GM18520 (cell line): ENCODE results near the gene PAGR1.
"Not testable (repeated sequence)": the region's sequence is repeated elsewhere in the genome, so short reads cannot be mapped to it uniquely, and the experiment has no call there.

Source experiments
- ATAC-seq: cut with Tn5 transposase; IDR thresholded peaks from one replicate; pipeline ENCODE4 v1.9.1; 2021; ENCODE audit not compliant: unreplicated experiment

PAGR1 gene

DNA sequence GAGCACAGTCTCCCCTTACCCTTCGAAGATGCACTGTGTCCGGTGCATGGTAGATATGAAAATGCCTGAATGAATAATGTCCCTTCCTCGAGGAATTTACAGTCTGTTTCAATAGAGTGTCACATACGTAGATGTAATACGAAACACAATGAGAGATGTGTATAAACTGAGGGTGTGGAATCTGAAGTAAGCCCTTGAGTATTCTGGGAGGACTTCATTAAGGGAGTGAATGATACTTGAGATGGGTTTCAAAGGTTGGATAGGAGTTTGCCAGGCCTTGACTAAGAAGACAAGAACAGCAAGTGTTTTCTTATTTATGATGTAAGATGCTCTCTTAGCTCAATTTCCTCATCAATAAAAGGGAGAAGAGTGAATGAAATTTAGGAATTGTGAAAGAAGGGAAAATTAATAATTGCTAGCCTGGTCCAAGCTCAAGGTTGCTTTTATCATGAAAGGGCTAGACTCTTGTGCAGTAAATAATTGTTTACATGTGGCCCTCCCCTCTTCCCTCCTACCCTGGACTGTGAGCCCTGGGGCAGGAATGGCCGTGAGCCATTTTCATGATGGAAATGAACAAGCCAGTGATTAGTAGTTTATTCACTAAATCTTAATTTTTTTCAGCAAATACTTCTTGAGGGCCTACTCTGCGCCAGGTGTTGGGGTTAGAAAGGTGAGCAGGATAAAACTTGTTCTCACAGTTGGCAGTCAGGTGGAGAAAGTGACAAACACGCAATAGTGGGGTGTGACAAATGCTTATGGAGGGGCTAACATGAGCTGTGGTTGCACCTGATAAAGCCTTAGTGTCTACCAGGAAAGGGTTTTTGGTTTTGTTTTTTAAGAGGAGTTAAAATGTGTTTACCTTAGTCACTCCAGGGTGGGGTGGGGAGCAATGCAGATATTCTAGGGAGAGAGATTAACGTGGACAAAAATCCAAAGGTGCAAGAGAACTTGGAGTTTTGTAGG is 23.8 kb upstream of the PAGR1 start:
- ATAC-seq = no peak

DNA sequence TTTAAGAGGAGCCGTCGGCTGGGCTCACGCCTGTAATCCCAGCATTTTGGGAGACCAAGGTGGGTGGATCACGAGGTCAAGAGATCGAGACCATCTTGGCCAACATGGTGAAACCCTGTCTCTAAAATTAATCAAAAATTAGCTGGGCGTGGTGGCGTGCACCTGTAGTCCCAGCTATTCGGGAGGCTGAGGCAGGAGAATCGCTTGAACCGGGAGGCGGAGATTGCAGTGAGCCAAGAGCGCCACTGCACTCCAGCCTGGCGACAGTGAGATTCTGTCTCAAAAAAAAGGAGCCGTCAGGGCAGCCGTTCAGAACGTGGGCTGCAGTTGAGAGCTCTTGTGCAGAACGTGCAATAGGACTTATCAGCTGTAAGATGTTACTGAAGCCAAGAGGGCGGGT is 22.8 kb upstream of the PAGR1 start:
- not testable (repeated sequence) for ATAC-seq

DNA sequence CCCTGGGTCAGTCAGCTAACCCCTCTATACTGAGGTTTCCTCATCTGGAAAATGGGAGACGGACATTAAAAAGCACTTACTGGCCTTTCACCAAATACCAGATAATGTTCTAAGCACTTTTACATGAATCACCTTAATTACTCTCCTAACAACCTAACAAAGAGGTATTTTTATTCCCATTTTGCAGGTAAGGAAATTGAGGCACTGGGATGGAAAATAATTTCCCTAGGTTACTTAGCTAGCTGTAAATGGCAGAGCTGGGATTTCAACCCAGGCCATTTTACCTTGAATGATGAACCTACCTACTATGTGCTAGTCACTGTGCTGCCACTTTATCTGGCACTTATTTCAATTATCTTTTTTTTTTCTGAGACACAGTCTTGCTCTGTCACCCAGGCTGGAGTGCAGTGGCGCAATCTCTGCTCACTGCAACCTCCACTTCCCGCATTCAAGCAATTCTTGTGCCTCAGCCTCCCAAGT is 21.7 kb upstream of the PAGR1 start:
- ATAC-seq = no peak

DNA sequence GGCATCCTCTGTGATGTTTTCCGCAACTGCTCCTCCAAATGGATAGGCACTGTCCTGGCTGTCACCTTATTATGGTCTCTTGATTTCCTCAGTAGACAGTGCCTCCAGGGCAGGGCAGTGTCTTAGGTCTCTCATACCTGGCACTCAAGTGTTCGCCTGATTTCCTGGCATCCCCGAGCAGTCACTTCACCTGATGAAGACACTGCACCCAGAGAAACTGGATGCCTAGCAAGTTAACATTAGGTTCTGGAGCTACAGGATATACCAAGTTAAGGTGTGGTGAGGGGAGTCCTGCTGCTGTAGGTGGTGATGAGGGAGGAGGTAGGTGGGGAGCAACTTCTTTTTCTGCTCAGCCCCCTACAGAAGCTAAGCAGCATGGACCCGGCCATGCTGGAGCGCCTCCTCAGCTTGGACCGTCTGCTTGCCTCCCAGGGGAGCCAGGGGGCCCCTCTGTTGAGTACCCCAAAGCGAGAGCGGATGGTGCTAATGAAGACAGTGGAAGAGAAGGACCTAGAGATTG is 13.5 kb upstream of the PAGR1 start:
- ATAC-seq = no peak

DNA sequence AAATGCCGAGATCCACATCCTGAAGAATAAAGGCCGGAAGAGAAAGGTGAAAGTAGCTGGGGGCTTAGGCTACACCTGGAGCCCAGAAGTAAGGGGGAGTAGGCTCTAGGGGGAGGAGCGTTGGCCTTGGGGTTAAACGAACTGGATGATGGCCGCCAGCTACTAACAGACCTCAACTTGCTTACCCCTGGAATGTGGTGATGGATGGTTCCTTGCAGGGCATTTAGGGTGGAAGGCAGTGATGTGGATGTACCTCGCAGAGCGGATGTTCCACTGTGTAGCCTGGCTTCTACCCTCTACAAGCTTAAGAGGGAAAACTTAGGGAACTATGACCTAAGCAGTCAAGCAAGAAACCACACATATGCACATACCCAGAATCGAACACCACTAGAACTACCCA is 11.9 kb upstream of the PAGR1 start:
- ATAC-seq = no peak

DNA sequence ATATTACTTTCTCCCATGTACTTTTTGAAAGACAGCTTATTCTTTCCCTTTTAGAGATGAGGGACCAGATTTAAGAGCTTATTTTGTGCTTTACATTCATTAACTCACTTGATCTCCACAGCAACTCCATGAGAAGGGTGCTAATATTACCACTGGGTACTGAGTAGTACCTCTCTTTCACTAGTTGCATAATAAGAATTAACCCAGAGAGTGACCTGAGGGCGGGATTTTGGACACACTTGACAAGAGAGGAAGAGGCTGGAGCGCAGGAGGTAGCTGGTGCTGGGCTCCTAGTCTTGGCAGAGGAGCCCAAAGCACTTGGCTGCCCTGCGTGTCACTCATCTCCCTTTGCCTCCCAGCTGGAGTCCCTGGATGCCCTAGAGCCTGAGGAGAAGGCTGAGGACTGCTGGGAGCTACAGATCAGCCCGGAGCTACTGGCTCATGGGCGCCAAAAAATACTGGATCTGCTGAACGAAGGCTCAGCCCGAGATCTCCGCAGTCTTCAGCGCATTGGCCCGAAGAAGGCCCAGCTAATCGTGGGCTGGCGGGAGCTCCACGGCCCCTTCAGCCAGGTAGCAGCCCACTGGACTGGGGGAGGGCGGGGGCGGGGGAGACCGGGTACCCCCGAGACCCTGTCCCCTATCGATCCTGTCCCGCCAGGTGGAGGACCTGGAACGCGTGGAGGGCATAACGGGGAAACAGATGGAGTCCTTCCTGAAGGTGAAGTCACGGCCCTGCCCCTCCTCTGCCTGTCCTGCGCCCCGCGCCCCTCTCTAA is 11.3 kb upstream of the PAGR1 start:
- no peak for ATAC-seq

DNA sequence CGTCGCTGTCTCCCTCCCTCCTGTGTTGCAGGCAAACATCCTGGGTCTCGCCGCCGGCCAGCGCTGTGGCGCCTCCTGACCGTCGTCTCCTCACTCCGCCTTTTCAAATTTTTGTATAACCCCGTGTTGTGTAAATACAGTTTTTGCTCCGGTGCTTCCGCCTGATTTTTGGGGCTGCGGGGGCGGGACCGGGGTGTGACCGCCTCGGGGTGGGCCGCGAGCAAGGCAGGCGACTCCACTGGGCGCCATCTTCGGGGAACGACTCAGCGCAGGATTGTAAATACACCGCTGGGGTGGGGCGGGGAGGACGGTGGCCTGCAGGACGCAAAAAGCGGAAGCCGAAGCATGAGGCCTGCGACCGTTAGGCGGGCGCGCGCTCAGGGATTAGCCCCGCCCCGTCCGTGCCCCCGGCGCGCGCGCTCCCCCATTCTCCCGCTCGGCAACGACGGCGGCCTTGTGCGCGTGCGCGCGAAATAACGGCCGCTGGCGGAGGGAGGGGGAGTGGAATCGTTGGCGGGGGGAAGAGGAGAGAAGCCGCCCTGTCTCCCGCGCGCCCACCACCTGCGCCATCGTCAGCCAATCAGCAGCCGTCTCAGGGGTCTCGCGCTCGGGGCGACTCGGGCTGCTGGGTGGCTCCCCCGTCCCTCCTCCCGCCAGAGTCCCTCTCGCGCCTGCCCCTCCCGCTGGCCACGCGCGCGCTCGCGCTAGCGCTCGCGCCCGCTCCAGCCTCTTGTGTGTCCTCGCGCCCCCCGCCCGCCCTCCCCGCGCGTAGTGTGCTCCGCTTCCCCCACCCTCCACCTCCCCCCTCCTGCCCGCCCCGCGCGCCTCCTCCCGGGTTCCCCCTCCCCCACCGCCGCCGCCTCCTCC is 10.5 kb upstream of the PAGR1 start:
- ATAC-seq = peak; percentile 47

DNA sequence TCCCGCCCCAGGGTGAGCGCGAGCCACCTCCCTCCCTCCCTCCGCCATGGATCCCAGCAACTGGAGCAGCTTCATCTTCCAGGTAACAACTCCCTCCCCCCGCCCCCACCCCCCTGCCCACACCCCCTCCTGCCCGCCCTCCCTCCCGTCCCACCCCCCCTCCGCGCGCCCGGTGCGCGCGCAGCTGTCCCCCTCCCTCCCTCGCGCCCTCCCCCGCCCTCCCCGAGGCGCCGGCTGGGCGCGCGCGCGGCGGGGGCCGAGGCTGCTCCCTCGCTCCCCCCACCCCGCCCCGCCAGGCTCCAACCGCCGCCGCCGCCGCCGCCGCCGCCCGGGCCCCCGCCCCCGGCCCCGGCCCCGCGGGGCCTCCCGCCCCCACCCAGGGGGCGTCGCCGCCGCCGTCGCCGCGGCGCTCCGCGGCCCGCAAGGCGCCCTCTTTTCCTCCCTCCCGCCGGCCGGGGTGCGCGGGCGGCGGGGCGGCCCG is 9.8 kb upstream of the PAGR1 start, which contains the start of gene MAZ:
TSS of gene MAZ (plus strand) at position 431 of the 481 bp plus-strand sequence. CDS start 173 bp downstream, outside the sequence.
- ATAC-seq = no peak

DNA sequence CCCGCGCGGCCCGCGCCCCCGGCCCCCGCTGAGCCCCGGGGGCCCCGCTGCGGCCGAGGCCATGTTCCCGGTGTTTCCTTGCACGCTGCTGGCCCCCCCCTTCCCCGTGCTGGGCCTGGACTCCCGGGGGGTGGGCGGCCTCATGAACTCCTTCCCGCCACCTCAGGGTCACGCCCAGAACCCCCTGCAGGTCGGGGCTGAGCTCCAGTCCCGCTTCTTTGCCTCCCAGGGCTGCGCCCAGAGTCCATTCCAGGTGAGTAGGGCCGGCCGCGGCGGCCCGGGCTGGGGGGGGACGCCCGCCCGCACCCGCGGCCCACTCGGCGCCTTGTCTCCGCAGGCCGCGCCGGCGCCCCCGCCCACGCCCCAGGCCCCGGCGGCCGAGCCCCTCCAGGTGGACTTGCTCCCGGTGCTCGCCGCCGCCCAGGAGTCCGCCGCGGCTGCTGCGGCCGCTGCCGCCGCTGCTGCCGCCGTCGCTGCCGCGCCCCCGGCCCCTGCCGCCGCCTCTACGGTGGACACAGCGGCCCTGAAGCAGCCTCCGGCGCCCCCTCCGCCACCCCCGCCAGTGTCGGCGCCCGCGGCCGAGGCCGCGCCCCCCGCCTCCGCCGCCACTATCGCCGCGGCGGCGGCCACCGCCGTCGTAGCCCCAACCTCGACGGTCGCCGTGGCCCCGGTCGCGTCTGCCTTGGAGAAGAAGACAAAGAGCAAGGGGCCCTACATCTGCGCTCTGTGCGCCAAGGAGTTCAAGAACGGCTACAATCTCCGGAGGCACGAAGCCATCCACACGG is 9.1 kb upstream of the PAGR1 start:
- no peak for ATAC-seq

DNA sequence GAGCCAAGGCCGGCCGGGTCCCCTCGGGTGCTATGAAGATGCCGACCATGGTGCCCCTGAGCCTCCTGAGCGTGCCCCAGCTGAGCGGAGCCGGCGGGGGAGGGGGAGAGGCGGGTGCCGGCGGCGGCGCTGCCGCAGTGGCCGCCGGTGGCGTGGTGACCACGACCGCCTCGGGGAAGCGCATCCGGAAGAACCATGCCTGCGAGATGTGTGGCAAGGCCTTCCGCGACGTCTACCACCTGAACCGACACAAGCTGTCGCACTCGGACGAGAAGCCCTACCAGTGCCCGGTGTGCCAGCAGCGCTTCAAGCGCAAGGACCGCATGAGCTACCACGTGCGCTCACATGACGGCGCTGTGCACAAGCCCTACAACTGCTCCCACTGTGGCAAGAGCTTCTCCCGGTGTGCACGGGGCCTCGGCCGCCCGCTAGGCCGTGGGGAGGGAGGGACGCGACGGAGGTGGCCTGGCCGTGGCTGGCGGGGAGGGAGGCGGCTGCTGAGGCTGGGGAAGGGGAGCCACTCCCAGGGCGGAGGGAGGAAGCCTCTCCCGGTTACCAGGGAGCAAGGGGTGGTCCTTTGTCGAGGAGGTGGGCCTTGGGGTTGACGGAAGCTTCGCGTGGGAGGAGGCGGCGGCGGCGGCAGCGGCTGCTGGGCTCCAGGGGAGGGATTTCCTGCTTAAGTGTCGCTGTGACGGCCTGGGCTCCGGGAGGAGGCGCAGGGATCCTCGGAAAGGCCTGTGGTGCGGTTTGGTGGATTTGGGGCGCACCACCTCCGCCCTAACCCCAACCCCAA is 8.3 kb upstream of the PAGR1 start:
- no peak for ATAC-seq

DNA sequence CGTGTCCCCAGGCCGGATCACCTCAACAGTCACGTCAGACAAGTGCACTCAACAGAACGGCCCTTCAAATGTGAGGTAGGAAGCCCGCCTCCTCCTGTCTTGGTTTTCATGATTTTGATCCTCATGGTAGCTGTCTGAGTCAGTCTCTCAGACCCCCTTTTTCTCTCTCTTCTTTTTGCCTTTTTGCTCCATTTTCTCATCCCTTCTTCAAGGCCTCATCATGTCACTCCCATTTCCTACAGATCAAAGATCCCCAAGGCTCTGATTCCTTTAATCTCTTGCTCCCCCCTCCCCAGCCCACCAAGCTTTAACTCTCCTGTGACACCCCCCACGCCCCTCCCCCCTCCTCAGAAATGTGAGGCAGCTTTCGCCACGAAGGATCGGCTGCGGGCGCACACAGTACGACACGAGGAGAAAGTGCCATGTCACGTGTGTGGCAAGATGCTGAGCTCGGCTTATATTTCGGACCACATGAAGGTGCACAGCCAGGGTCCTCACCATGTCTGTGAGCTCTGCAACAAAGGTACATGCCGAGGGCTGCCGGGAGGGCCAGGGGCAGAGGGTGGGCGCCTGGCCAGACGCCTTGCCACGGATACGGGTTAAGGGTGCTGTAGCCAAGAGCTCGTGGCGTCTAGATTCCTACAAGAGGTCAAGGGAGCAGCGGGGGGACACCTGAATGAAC is 7.6 kb upstream of the PAGR1 start:
- no peak for ATAC-seq

DNA sequence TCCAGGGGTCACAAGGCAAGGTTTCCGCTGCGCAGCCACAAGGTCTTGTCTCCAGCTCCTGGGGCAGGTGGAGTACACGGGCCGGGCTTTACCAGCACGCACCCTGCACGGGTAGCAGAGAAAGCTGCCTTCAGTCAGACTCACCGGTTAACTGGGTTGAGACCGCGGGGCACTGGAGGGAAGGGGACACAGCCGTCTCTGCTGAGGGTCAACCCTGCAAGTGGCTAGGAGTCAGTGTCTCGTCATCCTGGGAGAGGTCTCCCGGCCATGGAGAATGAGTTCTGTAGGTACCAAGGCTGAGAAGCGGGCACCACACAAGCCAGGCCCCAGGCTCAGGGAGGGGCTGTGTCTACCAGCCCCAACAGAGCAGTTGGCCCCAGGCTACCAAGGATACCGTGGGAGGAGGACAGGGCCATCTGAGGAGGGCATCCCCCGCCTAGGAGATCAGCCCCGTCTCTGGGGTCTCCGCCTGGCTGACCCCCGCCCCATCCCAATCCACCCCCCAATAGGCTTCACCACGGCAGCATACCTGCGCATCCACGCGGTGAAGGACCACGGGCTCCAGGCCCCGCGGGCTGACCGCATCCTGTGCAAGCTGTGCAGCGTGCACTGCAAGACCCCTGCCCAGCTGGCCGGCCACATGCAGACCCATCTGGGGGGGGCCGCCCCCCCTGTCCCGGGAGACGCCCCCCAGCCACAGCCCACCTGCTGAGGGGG is 6.8 kb upstream of the PAGR1 start:
- no peak for ATAC-seq

DNA sequence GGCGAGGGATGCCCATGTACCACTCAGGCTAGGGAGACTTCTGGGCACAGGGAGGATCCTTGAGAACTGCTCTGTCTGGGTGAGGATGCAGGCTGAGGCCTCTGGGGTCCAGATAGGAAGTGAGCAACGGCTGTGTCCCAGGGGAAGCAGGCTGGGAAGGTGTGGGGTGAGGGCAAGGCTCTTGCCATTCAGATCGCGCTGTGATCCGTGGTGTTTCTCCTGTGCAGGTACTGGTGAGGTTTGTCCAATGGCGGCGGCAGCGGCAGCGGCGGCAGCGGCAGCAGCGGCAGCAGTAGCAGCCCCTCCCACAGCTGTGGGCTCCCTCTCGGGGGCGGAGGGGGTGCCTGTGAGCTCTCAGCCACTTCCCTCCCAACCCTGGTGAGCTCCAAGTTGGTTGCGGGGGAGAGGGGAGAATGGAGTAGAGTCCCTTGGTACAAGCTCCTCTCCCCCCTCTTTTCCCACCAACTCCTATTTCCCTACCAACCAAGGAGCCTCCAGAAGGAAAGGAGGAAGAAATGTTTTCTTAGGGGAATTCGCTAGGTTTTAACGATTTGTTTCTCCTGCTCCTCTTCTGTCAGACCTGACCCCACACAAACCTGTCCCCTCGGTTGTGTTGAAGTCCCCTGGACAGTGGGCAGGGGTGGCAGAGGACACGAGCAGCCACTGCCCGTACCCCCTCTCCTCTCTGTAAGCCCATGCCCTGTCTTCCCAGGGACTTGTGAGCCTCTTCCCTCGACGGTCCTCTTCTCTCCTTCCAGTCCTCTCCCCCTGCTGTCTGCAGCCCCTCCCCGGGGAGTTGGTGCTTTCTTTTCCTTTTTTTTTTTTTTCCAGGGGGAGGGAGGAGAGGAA is 5.9 kb upstream of the PAGR1 start:
- no peak for ATAC-seq

DNA sequence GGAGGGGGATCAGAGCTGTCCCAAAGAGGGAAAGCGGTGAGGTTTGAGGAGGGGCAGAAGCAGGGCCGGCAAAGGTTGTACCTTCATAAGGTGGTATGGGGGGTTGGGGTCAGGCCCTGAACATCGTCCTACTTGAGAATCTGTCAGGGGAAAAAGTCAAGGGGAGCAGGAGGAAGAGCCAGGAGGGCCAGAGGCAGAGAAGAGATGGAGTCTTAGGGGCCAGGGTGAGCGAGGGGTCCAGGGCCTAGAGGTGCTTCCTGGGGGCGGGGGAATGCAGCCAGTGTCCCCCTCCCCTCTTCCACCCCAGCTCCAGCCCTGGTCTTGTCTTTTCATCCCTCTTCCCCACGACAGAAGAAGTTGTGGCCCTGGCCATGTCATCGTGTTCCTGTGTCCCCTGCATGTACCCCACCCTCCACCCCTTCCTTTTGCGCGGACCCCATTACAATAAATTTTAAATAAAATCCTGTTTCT is 5.2 kb upstream of the PAGR1 start:
- no peak for ATAC-seq

DNA sequence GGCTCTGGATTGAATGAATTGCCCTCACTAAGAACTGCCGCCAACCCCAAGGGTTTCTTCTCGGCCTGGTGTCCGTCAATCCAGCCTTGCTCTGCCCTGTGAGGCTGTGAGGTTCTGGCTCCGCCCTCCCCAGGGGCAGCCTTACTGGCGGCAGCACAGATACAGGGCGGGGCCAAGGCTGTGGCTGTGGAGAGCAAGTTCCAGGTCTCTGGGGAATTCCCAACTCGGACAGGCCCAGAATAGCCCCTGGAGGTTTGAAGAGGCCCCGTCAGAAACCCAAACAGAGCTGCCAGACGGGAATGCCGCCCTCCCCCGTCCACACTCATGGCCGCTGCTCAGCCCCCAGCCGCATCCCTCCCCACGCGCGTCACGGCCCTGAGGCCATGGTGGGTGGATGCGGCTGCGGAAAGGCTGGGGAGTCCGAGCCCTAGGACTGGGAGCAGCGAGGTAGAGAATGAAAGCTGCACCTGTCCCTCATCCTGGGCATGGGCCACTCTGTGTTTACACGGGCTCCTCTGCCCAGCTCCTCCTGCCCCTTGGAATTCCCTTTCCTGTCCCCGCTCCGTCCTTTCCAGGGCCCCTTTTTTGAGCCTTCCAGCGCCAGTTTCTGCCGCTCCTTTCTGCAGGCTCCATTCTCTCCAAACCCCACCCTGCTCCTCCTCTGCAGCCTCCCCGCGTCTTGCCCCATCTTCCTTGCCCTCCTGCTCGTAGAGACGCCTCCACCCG is 4.6 kb upstream of the PAGR1 start:
- ATAC-seq = no peak
